Mucosa of rectum (tissue), 2 donors: ENCODE data around the gene ANKRD36C.
"Not testable (repeated sequence)": the region's sequence is repeated elsewhere in the genome, so short reads cannot be mapped to it uniquely, and the experiment has no call there.

Source experiments
- H3K27ac ChIP-seq, 2 donors: one replicate each; pipeline ENCODE4 v1.7.0; 2013; ENCODE audit warnings: inconsistent platforms in 2 of 2, low read depth in 2 of 2, low read length in 2 of 2
- H3K27me3 ChIP-seq, 2 donors: one replicate each; pipeline ENCODE4 v1.7.0; 2013; ENCODE audit warnings: low read length in 2 of 2; ENCODE audit not compliant: control insufficient read depth in 2 of 2, insufficient read depth in 2 of 2
- H3K36me3 ChIP-seq, 2 donors: one replicate each; pipeline ENCODE4 v1.7.0; 2013; ENCODE audit warnings: low read length in 2 of 2; ENCODE audit not compliant: control insufficient read depth in 2 of 2, insufficient read depth in 2 of 2
- H3K4me1 ChIP-seq, 2 donors: one replicate each; pipeline ENCODE4 v1.7.0; 2013; ENCODE audit warnings: low read length in 2 of 2, mild to moderate bottlenecking in 1 of 2; ENCODE audit not compliant: control insufficient read depth in 2 of 2, insufficient read depth in 2 of 2
- H3K4me3 ChIP-seq, 2 donors: one replicate each; pipeline ENCODE4 v1.7.0; 2013; ENCODE audit warnings: low read length in 2 of 2
- H3K9ac ChIP-seq, 2 donors: one replicate each; pipeline ENCODE4 v1.7.0; 2013; ENCODE audit warnings: low read length in 2 of 2, low read depth in 1 of 2, mild to moderate bottlenecking in 1 of 2
- H3K9me3 ChIP-seq, 2 donors: one replicate each; pipeline ENCODE4 v1.7.0; 2013; ENCODE audit warnings: low read length in 2 of 2; ENCODE audit not compliant: control insufficient read depth in 2 of 2
- donor health status: healthy.
- donor health status: Normal muscosa, but diverticular disease.

ANKRD36C gene

GRCh38 chr2:96022126-96022525, 30.5 kb upstream of the ANKRD36C start:
- not testable (repeated sequence) for H3K27me3 ChIP-seq, H3K9me3 ChIP-seq, H3K4me3 ChIP-seq, H3K36me3 ChIP-seq, H3K9ac ChIP-seq, H3K4me1 ChIP-seq, H3K27ac ChIP-seq

- not testable (repeated sequence) for H3K4me1 ChIP-seq, H3K4me3 ChIP-seq, H3K27me3 ChIP-seq, H3K9ac ChIP-seq, H3K36me3 ChIP-seq, H3K27ac ChIP-seq, H3K9me3 ChIP-seq
Observed at GRCh38 chr2:96021142-96021541, 29.5 kb upstream of the ANKRD36C start.

GRCh38 chr2:96019909-96020590, 28.4 kb upstream of the ANKRD36C start:
- H3K36me3 ChIP-seq, H3K9ac ChIP-seq, H3K27ac ChIP-seq, H3K9me3 ChIP-seq, H3K4me1 ChIP-seq, H3K27me3 ChIP-seq, H3K4me3 ChIP-seq: not testable (repeated sequence)

- not testable (repeated sequence) for H3K4me3 ChIP-seq, H3K9ac ChIP-seq, H3K36me3 ChIP-seq, H3K27me3 ChIP-seq, H3K9me3 ChIP-seq, H3K4me1 ChIP-seq, H3K27ac ChIP-seq
Observed at GRCh38 chr2:96016321-96016720, 24.7 kb upstream of the ANKRD36C start.

- not testable (repeated sequence) for H3K9ac ChIP-seq, H3K9me3 ChIP-seq, H3K27me3 ChIP-seq, H3K4me1 ChIP-seq, H3K4me3 ChIP-seq, H3K36me3 ChIP-seq, H3K27ac ChIP-seq
Observed at GRCh38 chr2:96012792-96013264, 21.2 kb upstream of the ANKRD36C start.

GRCh38 chr2:96012086-96012791, 20.6 kb upstream of the ANKRD36C start:
- H3K9ac ChIP-seq, H3K27ac ChIP-seq, H3K9me3 ChIP-seq, H3K4me3 ChIP-seq, H3K36me3 ChIP-seq, H3K4me1 ChIP-seq, H3K27me3 ChIP-seq: not testable (repeated sequence)

GRCh38 chr2:96011129-96011455, 19.5 kb upstream of the ANKRD36C start:
- H3K27ac ChIP-seq, H3K9me3 ChIP-seq, H3K9ac ChIP-seq, H3K36me3 ChIP-seq, H3K4me1 ChIP-seq, H3K4me3 ChIP-seq, H3K27me3 ChIP-seq: not testable (repeated sequence)

- H3K27me3 ChIP-seq, H3K4me1 ChIP-seq, H3K36me3 ChIP-seq, H3K9me3 ChIP-seq, H3K27ac ChIP-seq: not testable (repeated sequence)
- Histone ChIP-seq H3K4me3 (peak overlapping the region in 1 of 2 donors; percentile 57), H3K9ac (peak overlapping the region; percentile 38 to 66)
Observed at GRCh38 chr2:96010320-96011128, 18.9 kb upstream of the ANKRD36C start.

GRCh38 chr2:96009833-96010232, 18.2 kb upstream of the ANKRD36C start:
- not testable (repeated sequence) for H3K9me3 ChIP-seq, H3K27ac ChIP-seq, H3K36me3 ChIP-seq, H3K27me3 ChIP-seq, H3K4me1 ChIP-seq
- Histone ChIP-seq H3K4me3 (peak overlapping the region; percentile 53 to 57), H3K9ac (peak overlapping the region; percentile 38 to 66)

- not testable (repeated sequence) for H3K4me1 ChIP-seq, H3K27ac ChIP-seq, H3K27me3 ChIP-seq, H3K36me3 ChIP-seq, H3K9ac ChIP-seq, H3K9me3 ChIP-seq, H3K4me3 ChIP-seq
Observed at GRCh38 chr2:96008051-96008450, 16.4 kb upstream of the ANKRD36C start.
